GM19043 (cell line): ENCODE results near the gene ZFTA.

ENCODE experiments used
- ATAC-seq: cut with Tn5 transposase; IDR thresholded peaks from one replicate; pipeline ENCODE4 v1.9.1; 2021; ENCODE audit warnings: low read depth; ENCODE audit not compliant: unreplicated experiment

ZFTA gene

GRCh38 chr11:63756919-63757761 is 11.4 kb downstream of the ZFTA start:
- ATAC-seq, result no peak

DNA sequence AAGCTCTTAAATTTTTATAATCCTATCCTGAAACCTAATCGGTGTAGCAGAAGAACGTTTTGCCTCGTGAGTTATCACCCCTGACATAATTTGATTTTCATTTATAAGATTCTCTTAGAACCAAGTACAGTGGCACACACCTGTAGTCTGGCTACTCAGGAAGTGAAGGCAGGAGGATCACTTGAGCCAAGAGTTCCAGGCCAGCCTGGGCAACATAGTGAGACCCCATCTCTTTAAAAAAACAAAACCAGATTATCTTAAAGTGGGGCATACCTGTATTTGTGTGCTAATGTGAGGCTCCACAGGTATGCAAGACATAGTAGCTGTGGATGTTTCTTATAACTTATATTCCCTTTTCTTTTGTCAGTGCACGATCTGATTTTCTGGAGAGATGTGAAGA is 19.0 kb downstream of the ZFTA start:
- ATAC-seq, result no peak

DNA sequence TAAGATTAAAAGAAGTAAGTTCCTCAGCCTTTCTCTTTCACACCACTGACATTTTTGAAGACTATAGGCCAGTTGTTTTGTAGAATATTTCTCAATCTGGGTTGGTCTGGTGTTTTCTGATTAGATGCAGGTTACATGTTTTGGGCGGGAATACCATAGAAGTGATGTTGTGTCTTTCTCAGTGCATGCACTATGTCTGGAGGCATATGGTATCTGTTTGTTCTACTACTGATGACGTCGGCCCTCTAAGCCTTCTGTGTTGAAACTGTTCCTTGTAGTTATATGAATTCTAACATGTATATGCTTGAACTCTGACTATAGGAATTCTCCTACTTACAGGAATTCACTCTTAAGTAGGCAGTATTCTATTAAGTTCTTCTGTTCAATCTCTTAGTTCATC is 21.6 kb downstream of the ZFTA start:
- ATAC-seq, result no peak

DNA sequence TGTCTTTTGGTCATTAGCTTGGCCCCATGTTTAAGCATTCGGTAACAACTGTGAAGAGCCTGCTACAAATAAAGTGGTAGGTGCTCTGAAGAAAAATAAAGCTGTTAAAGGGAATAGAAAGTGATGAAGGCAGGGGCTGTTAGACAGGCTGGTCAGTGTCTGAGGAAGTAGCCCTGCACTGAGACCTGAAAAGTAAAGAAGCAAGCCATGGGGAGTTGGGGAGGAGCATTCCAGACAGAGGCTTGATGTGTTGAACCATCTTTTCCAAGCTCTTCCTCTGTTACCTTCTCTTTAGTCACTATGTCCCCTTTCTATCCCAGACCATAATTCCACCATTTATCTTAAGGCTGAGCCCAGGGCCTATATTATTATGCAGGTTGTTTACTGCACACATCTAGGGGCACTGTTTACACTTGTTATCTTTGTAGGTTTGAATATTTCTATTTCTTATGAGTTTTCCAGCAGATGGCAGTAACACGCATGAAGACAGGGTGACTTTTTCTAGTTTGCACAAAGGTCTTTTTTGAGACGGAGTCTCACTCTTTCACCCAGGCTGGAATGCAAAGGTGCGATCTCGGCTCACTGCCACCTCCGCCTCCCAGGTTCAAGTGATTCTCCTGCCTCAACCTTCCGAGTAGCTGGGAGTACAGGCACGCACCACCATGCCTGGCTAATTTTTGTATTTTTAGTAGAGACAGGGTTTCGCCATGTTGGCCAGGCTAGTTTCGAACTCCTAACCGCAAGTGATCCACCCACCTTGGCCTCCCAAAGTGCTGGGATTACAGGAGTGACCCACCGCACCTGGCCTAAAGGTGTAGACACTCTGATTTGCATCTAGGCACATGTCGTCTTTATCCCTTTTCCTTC is 23.0 kb downstream of the ZFTA start:
- ATAC-seq, result no peak

- ATAC-seq, result no peak
Observed at GRCh38 chr11:63738720-63739360, 29.7 kb downstream of the ZFTA start.

DNA sequence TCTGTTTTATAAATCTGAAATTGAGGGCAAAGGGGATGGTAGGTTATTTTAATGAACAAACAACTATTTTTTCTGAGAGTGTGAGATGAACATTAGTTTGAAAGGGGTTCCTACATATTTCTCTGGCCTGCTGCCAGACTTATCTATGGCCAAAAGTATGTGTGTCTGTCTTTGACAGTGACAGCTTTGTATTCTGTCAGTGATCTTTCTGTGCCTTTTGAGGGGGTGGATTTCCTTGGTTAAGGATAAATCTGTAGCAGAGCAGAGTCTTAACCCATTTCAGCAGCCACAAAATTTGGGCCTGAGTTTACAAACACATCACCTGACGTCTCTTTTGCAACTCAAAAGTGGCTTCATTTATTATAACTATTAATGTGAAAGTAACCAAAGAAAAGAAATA is 30.9 kb downstream of the ZFTA start:
- no peak for ATAC-seq

- no peak for ATAC-seq
Observed at GRCh38 chr11:63736864-63737263, 31.7 kb downstream of the ZFTA start.

DNA sequence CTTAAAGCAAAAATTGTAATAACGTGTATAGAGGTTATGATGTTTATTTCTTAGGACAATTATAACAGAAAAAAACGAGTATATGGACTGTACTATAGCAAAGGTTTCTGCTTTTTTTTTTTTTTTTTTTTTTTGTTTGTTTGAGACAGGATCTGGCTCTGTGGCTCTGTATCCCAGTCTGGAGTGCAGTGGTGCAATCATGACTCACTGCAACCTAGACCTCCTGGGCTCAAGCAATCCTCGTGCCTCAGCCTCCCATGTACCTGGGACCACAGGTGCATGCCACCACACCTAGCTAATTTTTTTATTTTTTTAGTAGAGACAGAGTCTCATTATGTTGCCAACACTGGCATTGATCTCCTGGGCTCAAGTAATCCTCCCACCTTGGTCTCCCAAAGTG is 39.2 kb downstream of the ZFTA start:
- no peak for ATAC-seq

GRCh38 chr11:63720611-63721010 is 48.0 kb downstream of the ZFTA start:
- no peak for ATAC-seq

DNA sequence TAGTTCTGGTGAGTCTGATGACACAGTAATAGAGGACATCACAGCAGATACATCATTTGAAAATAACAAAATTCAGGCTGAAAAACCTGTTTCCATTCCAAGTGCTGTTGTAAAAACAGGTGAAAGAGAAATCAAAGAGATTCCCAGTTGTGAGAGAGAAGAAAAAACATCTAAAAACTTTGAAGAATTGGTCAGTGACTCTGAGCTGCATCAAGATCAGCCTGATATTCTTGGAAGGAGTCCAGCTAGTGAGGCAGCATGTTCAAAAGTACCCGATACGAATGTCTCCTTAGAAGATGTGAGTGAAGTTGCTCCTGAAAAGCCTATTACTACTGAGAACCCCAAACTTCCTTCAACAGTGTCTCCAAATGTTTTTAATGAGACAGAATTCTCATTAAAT is 48.6 kb downstream of the ZFTA start:
- ATAC-seq, result no peak

- no peak for ATAC-seq
Observed at GRCh38 chr11:63719001-63719400, 49.6 kb downstream of the ZFTA start.
